Psoas muscle (tissue), 8 donors: ENCODE measurements around the gene VAMP1. TPM values are rescaled to one million over a fixed set of nuclear protein-coding genes. Genes with fewer than 3 reads are reported as not detected.

Source experiments
- ATAC-seq, 4 donors: fragments of 200-7000 bp; cut with Tn5 transposase; one replicate each; pipeline ENCODE4 v1.9.1; 2020; ENCODE audit warnings: moderate library complexity in 3 of 4, mild to moderate bottlenecking in 2 of 4
- DNase-seq, 2 donors: peaks; one replicate each; pipeline ENCODE4 v3.0.0-alpha.2; 2020
- H3K27ac ChIP-seq: fragments of 200-600 bp; one replicate; pipeline ENCODE4 v1.8.0; 2022
- H3K27me3 ChIP-seq, 3 donors: fragments of 200-600 bp in 1 of 3; one replicate each; pipeline versions ENCODE4 v1.6.1 to v1.8.0; 2013 to 2022; ENCODE audit warnings: low read length in 2 of 3, mild to moderate bottlenecking in 2 of 3, moderate library complexity in 1 of 3; ENCODE audit not compliant: insufficient read depth in 3 of 3
- H3K36me3 ChIP-seq, 2 donors: fragments of 200-600 bp in 1 of 2; one replicate each; pipeline versions ENCODE4 v1.6.1 to v1.8.0; 2013 to 2022; ENCODE audit warnings: low read depth in 1 of 2, mild to moderate bottlenecking in 1 of 2, moderate library complexity in 1 of 2; ENCODE audit not compliant: insufficient read depth in 1 of 2
- H3K4me1 ChIP-seq: fragments of 200-600 bp; one replicate; pipeline ENCODE4 v1.8.0; 2022
- H3K4me3 ChIP-seq: fragments of 200-600 bp; one replicate; pipeline ENCODE4 v1.8.0; 2022; ENCODE audit warnings: mild to moderate bottlenecking
- H3K9me3 ChIP-seq: fragments of 200-600 bp; one replicate; pipeline ENCODE4 v1.8.0; 2022
- WGBS, 3 donors: extraction: QIAGEN DNeasy Blood & Tissue Kit; methylation state at CpG; one replicate each; pipeline versions ENCODE4 v1.1.6 to v1.1.7; 2013; 5-methylcytosine and 5-hydroxymethylcytosine counted together
- intact Hi-C, 2 donors: fragments of 100-400 bp; cut with DNase I; formaldehyde crosslinking; loops; one replicate each; pipeline versions ENCODE4 v1.11.0 to v1.14.2; 2022
- polyA plus RNA-seq, 3 donors: library from polyadenylated mRNA; stranded (reverse); fragments of 200-250 nt; gene quantifications; one replicate each; pipeline ENCODE4 v1.2.3, GENCODE V29; 2013
- total RNA-seq, 4 donors: library from RNA; stranded (reverse); fragmentation: NEBNext Ultra II Directional in 2 of 4; extraction: Animal tissue kit (Norgen Biotek cat#: 25700) in 2 of 4; gene quantifications; one replicate each; pipeline versions ENCODE4 v1.2.1 to v1.2.4, GENCODE V29; 2021 to 2023
- TF ChIP-seq, protein P1 (sequence below): fragments of 200-600 bp; IDR thresholded peaks from one replicate; pipeline ENCODE4 v1.8.0; 2022; ENCODE audit warnings: antibody characterized with exemption
- donor health status: healthy with polysubstance abuse.
- donor health status: DM: no; HTN: no; CAD: no; lungs with moderate emphysema.
- donor health status: Bipolar disorder and iron deficiency.
- donor health status: healthy.
- donor health status: DM: yes; HTN: yes; CAD: no.
- donor health status: DM: no; HTN: no; CAD: no.
- donor health status: DM: no; HTN: no; CAD: no.
- donor health status: DM: yes; HTN: yes; CAD: no.

The VAMP1 gene
- total and polyA plus RNA-seq, 7 donors = 1.5 to 16.9 (median 2.1) TPM

DNA sequence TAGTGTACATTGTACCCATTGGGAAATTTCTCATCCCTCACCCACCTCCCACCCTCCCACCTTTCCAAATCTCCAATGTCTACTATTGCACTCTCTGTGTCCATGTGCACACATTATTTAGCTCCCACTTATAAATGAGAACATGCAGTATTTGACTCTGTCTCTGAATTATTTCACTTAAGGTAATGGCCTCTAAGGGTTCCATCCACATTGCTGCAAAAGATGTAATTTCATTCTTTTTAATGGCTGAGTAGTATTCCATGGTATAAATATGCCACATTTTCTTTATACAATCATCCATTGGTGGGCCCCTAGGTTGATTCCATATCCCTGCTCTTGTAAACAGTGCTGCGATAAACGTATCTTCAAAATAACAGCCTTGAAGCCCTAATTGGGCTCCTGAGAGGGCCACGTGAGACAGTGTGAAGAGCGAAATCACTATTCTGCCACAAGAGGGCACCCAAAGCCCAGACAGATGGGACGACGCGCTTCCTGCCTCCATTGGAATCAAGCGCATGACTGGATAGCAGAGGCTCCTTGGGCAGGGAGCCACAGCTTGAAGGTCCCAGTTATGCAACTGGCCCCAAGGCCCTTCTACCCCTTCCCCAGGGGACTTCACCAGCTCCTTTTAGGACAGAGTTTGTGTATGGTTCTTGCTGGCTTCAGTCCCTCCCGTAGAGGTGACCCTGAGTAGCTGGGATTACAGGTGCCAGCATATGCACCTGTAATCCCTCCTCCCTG, 47.0 kb downstream of the VAMP1 start:
- ATAC-seq = peak; percentile 98 to 99 (median 98)
- Histone ChIP-seq H3K4me1 (peaks cover 8% of the 10 kb centered on the region), H3K36me3 (no peaks in the 10 kb centered on the region), H3K27ac (peak overlapping the region; percentile 54), H3K4me3 (no peak overlapping the region), H3K27me3 (no peaks in the 10 kb centered on the region), H3K9me3 (no peaks in the 10 kb centered on the region)
- TF ChIP-seq, protein P1, sequence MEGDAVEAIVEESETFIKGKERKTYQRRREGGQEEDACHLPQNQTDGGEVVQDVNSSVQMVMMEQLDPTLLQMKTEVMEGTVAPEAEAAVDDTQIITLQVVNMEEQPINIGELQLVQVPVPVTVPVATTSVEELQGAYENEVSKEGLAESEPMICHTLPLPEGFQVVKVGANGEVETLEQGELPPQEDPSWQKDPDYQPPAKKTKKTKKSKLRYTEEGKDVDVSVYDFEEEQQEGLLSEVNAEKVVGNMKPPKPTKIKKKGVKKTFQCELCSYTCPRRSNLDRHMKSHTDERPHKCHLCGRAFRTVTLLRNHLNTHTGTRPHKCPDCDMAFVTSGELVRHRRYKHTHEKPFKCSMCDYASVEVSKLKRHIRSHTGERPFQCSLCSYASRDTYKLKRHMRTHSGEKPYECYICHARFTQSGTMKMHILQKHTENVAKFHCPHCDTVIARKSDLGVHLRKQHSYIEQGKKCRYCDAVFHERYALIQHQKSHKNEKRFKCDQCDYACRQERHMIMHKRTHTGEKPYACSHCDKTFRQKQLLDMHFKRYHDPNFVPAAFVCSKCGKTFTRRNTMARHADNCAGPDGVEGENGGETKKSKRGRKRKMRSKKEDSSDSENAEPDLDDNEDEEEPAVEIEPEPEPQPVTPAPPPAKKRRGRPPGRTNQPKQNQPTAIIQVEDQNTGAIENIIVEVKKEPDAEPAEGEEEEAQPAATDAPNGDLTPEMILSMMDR = peak; percentile 87
- WGBS, 3 donors = 3 to 5% (median 3%) methylated on average over 9 of the region's 9 CpGs
- peak; percentile 86 to 91 for DNase-seq
- intact Hi-C loops = loop anchor here (1.0 to 5.0 kb wide), 4 partner anchors 41 to 114 kb away; no protein-coding TSS in a partner anchor

DNA sequence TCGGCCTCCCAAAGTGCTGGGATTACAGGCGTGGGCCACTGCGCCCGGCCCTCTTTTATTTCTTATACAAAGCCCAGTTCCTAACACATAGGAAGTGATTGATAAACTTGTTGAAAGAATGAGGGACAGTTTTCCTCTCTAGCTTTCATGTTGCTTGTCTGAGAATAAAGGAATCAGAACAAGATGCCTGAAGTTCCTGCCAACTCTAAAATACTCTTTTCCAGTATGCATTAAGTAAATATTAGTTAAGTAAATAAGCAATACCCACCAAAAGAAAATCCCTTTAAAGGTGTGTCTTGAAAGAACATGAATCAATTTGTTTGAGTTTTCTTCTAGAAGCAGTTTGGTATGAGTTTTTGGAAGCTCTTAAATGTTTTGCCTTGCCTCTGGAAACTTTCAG, 50.1 kb downstream of the VAMP1 start:
- intact Hi-C loops = loop anchor here in 1 of 2 donors (5.0 kb wide), 1 partner anchor 117 kb away; no protein-coding TSS in a partner anchor
- H3K36me3 ChIP-seq = no peaks in the 10 kb centered on the region
- H3K4me3 ChIP-seq = no peak overlapping the region
- DNase-seq (no peak), ATAC-seq (no peak)
- H3K27me3 ChIP-seq = no peaks in the 10 kb centered on the region
- peaks cover 8% of the 10 kb centered on the region for H3K4me1 ChIP-seq
- TF ChIP-seq, protein P1 = no peak
- H3K27ac ChIP-seq = no peak overlapping the region
- whole genome bisulfite sequencing, 3 donors = 78 to 88% (median 80%) methylated on average over 4 of the region's 4 CpGs
- H3K9me3 ChIP-seq = no peaks in the 10 kb centered on the region

DNA sequence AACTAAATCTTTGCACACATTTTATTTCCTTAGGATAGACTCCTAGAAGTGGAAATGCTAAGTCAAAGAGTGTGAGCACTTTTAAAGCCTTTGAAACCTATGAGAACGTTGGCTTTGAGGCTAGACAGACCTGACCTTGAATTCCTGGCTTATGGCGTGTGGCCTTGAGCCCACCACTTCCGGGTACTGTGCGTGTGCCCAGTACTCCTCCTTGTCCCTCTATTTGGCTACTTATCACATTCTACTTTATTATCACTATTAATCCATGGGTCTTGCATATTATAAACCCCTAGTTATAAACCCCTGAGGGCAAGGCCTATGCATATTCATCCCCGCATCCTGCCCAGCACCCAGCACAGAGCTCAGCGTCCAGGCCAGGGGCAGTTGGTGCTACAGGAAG, 51.7 kb downstream of the VAMP1 start:
- TF ChIP-seq, protein P1 = no peak
- DNase-seq (no peak), ATAC-seq (no peak)
- WGBS, 3 donors = 62 to 79% (median 66%) methylated on average over 6 of the region's 6 CpGs
- no peaks in the 10 kb centered on the region for H3K27me3 ChIP-seq
- H3K27ac ChIP-seq = no peak overlapping the region
- H3K36me3 ChIP-seq = no peaks in the 10 kb centered on the region
- intact Hi-C loops = no loop called here
- H3K9me3 ChIP-seq = no peaks in the 10 kb centered on the region
- no peak overlapping the region for H3K4me3 ChIP-seq
- peaks cover 6% of the 10 kb centered on the region for H3K4me1 ChIP-seq

DNA sequence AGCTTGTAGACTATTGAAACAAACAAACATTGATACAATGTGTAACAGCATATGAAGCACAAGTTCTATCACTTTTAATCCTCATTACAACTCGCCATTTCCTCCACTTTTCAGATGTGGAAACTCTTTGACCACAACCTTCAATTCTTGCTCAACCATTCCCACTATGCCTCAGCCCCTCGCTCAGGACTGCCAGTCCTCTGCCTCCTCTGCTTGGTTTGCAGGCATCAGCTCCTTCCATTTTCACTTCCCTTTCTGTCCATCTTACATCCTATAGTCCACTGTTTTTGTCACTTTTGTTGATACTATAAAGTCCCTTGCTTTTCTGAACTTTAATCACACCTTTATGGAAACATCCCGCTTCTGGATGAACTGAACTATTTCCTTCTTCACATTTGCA, 53.9 kb downstream of the VAMP1 start:
- H3K4me1 ChIP-seq = no peaks in the 10 kb centered on the region
- no peak for DNase-seq
- TF ChIP-seq, protein P1 = no peak
- peak in 1 of 4 donors; percentile 28 for ATAC-seq
- H3K4me3 ChIP-seq = no peak overlapping the region
- intact Hi-C loops = no loop called here
- no peak overlapping the region for H3K27ac ChIP-seq
- H3K27me3 ChIP-seq = no peaks in the 10 kb centered on the region
- H3K9me3 ChIP-seq = no peaks in the 10 kb centered on the region
- no peaks in the 10 kb centered on the region for H3K36me3 ChIP-seq
- WGBS, 3 donors = 88 to 95% (median 94%) methylated on average over 3 of the region's 3 CpGs

Other genes starting within 250 kb of the VAMP1 start
- gene PLEKHG6, start 160.0 kb downstream of the VAMP1 start, total RNA-seq = not detected
- gene PLEKHG6, start 160.0 kb downstream of the VAMP1 start, polyA plus RNA-seq = under 1 TPM in 2 of 3 donors, not detected in 1; 0.20 to 0.39 TPM
- gene TNFRSF1A, start 128.6 kb downstream of the VAMP1 start, total RNA-seq = 100 to 1,000 TPM in 3 of 4 donors, 10 to 100 TPM in 1; 38.8 to 224 (median 127) TPM
- gene TNFRSF1A, start 128.6 kb downstream of the VAMP1 start, polyA plus RNA-seq = 100 to 1,000 TPM in 1 of 3 donors, 10 to 100 TPM in 2; 53.7 to 117 (median 65.4) TPM
- under 1 TPM; 0.30 to 0.57 (median 0.48) TPM for gene SCNN1A, start 95.1 kb downstream of the VAMP1 start, total RNA-seq
- under 1 TPM; 0.03 to 0.39 (median 0.31) TPM for gene SCNN1A, start 95.1 kb downstream of the VAMP1 start, polyA plus RNA-seq
- gene LTBR, start 86.5 kb downstream of the VAMP1 start, total RNA-seq = 10 to 100 TPM; 23.7 to 38.6 (median 34.1) TPM
- 10 to 100 TPM; 15.3 to 38.8 (median 34.5) TPM for gene LTBR, start 86.5 kb downstream of the VAMP1 start, polyA plus RNA-seq
- gene CD27, start 25.7 kb downstream of the VAMP1 start, total RNA-seq = under 1 TPM in 2 of 4 donors, not detected in 2; 0.28 to 0.29 TPM
- gene CD27, start 25.7 kb downstream of the VAMP1 start, polyA plus RNA-seq = under 1 TPM in 1 of 3 donors, not detected in 2; 0.10 TPM
- gene TAPBPL, start 18.6 kb downstream of the VAMP1 start, total RNA-seq = 10 to 100 TPM in 1 of 4 donors, 1 to 10 TPM in 3; 6.4 to 11.3 (median 8.4) TPM
- 1 to 10 TPM; 4.6 to 8.4 (median 4.9) TPM for gene TAPBPL, start 18.6 kb downstream of the VAMP1 start, polyA plus RNA-seq
- 100 to 1,000 TPM; 202 to 250 (median 227) TPM for gene MRPL51, start 22.6 kb upstream of the VAMP1 start, total RNA-seq
- gene MRPL51, start 22.6 kb upstream of the VAMP1 start, polyA plus RNA-seq = 100 to 1,000 TPM; 153 to 217 (median 180) TPM
- 10 to 100 TPM; 10.1 to 13.4 (median 11.2) TPM for gene NCAPD2, start 23.4 kb upstream of the VAMP1 start, total RNA-seq
- 1 to 10 TPM; 3.9 to 9.5 (median 5.9) TPM for gene NCAPD2, start 23.4 kb upstream of the VAMP1 start, polyA plus RNA-seq
- over 10,000 TPM in 2 of 4 donors, 1,000 to 10,000 TPM in 2; 7,136 to 10,782 (median 8,991) TPM for gene GAPDH, start 63.8 kb upstream of the VAMP1 start, total RNA-seq
- over 10,000 TPM in 2 of 3 donors, 1,000 to 10,000 TPM in 1; 9,788 to 18,891 (median 16,487) TPM for gene GAPDH, start 63.8 kb upstream of the VAMP1 start, polyA plus RNA-seq
- gene IFFO1, start 85.4 kb upstream of the VAMP1 start, total RNA-seq = 10 to 100 TPM; 12.6 to 26.3 (median 18.0) TPM
- gene IFFO1, start 85.4 kb upstream of the VAMP1 start, polyA plus RNA-seq = 1 to 10 TPM; 6.7 to 8.9 (median 8.3) TPM
- gene NOP2, start 97.6 kb upstream of the VAMP1 start, total RNA-seq = 10 to 100 TPM; 29.8 to 62.2 (median 52.9) TPM
- 10 to 100 TPM; 44.1 to 67.0 (median 66.4) TPM for gene NOP2, start 97.6 kb upstream of the VAMP1 start, polyA plus RNA-seq
- 100 to 1,000 TPM in 2 of 4 donors, 10 to 100 TPM in 2; 94.5 to 152 (median 112) TPM for gene CHD4, start 136.7 kb upstream of the VAMP1 start, total RNA-seq
- gene CHD4, start 136.7 kb upstream of the VAMP1 start, polyA plus RNA-seq = 10 to 100 TPM; 62.5 to 90.0 (median 78.5) TPM
- under 1 TPM; 0.30 to 0.60 (median 0.39) TPM for gene LPAR5, start 165.3 kb upstream of the VAMP1 start, total RNA-seq
- under 1 TPM; 0.04 to 0.20 (median 0.05) TPM for gene LPAR5, start 165.3 kb upstream of the VAMP1 start, polyA plus RNA-seq
- under 1 TPM; 0.44 to 0.99 (median 0.86) TPM for gene ACRBP, start 176.8 kb upstream of the VAMP1 start, total RNA-seq
- under 1 TPM in 2 of 3 donors, not detected in 1; 0.29 to 0.82 TPM for gene ACRBP, start 176.8 kb upstream of the VAMP1 start, polyA plus RNA-seq
- 10 to 100 TPM; 12.7 to 29.6 (median 16.9) TPM for gene ING4, start 192.4 kb upstream of the VAMP1 start, total RNA-seq
- 10 to 100 TPM; 20.7 to 35.6 (median 25.7) TPM for gene ING4, start 192.4 kb upstream of the VAMP1 start, polyA plus RNA-seq
- 10 to 100 TPM; 25.4 to 37.9 (median 27.9) TPM for gene ZNF384, start 218.7 kb upstream of the VAMP1 start, total RNA-seq
- 10 to 100 TPM; 22.0 to 44.9 (median 23.8) TPM for gene ZNF384, start 218.7 kb upstream of the VAMP1 start, polyA plus RNA-seq
- gene PIANP, start 230.1 kb upstream of the VAMP1 start, total RNA-seq = under 1 TPM in 3 of 4 donors, not detected in 1; 0.10 to 0.17 (median 0.15) TPM
- gene PIANP, start 230.1 kb upstream of the VAMP1 start, polyA plus RNA-seq = under 1 TPM in 2 of 3 donors, not detected in 1; 0.17 to 0.21 TPM